T-helper 1 cell treated with Interleukin-12 subunit alpha and Interleukin-12 subunit beta and Interleukin-4 antibody, amounts not matched to agents 30 ng/mL and 1 ng/mL, for 36 hours (primary cell): ENCODE measurements around the gene ECT2. TPM values are rescaled to one million over a fixed set of nuclear protein-coding genes. Genes with fewer than 3 reads are reported as not detected.
"Not testable (repeated sequence)": the region's sequence is repeated elsewhere in the genome, so short reads cannot be mapped to it uniquely, and the experiment has no call there.

Experiments
- intact Hi-C: fragments of 100-400 bp; cut with micrococcal nuclease; formaldehyde crosslinking; loops from one replicate; pipeline ENCODE4 v1.15.1; 2024
- total RNA-seq: library from RNA; stranded (reverse); gene quantifications from 2 replicates; pipeline ENCODE4 v1.2.3, GENCODE V29; 2022

Gene ECT2
- total RNA-seq, 1 donor from 2014 or later: 49.7 TPM

GRCh38 chr3:172856795-172857742 lies 106.5 kb downstream of the ECT2 start:
- intact Hi-C loops: no loop called here

GRCh38 chr3:172859041-172859440 lies 108.5 kb downstream of the ECT2 start:
- intact Hi-C loops: no loop called here

GRCh38 chr3:172866726-172867350 lies 116.3 kb downstream of the ECT2 start:
- intact Hi-C loops: not testable (repeated sequence)

GRCh38 chr3:172868582-172869200 lies 118.2 kb downstream of the ECT2 start:
- intact Hi-C loops: no loop called here

GRCh38 chr3:172869368-172869771 lies 118.8 kb downstream of the ECT2 start:
- intact Hi-C loops: no loop called here

- intact Hi-C loops: no loop called here
These were observed 119.4 kb downstream of the ECT2 start for GRCh38 chr3:172869784-172870518.

Other genes with a start within 250 kb of the ECT2 start
- 362 and 367 TPM in 2 replicates for gene TNFSF10, start 227.3 kb upstream of the ECT2 start, total RNA-seq
- gene NCEH1, start 39.7 kb upstream of the ECT2 start, total RNA-seq: 8.8 and 10.8 TPM in 2 replicates